Measurements from ENCODE around the gene XRCC4. TPM values are rescaled to one million over a fixed set of nuclear protein-coding genes. Genes with fewer than 3 reads are reported as not detected.

Gene XRCC4
- total and polyA plus RNA-seq, 2 of the 8 experiments (the other 6 are each of a cell fraction or from before 2014, with no cell fraction given): 3.0 to 8.3 TPM

GRCh38 chr5:83076742-83077661 lies at the start of gene XRCC4, which contains the start of gene TMEM167A (continued):
- no peak for TF ChIP-seq RNF2 (IDR thresholded peaks at IDR 0.05; ENCODE audit: borderline replicate concordance, low read depth, low read length, missing control alignments, poor library complexity, severe bottlenecking)
- TF ChIP-seq SAP30 (IDR thresholded peaks at IDR 0.05; ENCODE audit: insufficient read depth, insufficient replicate concordance, low read length): peak; percentile 63
- 0 out of 2 replicates have a peak, but pooled peaks have one; percentile 2 for TF ChIP-seq ATF2 (IDR thresholded peaks at IDR 0.05; ENCODE audit: low read length)
- TF ChIP-seq CEBPB (IDR thresholded peaks at IDR 0.05; ENCODE audit: low read depth, low read length): peak; percentile 75
- TF ChIP-seq RBBP5 (IDR thresholded peaks at IDR 0.05; ENCODE audit: borderline replicate concordance, low read depth, low read length): peak; percentile 44; the same call in 1 of the 2 replicates
- no peak for TF ChIP-seq SRF (IDR thresholded peaks at IDR 0.05; ENCODE audit: low read depth, low read length)
- no peak for TF ChIP-seq HDAC6 (IDR thresholded peaks at IDR 0.05; ENCODE audit: low read depth, low read length)
- TF ChIP-seq YY1 (IDR thresholded peaks at IDR 0.05; ENCODE audit: low read depth, low read length): no peak
- TF ChIP-seq GABPA (IDR thresholded peaks at IDR 0.05; ENCODE audit: borderline replicate concordance, insufficient read depth, low read length): peak; percentile 87; the same call in 1 of the 2 replicates
- no peak for TF ChIP-seq TCF12 (IDR thresholded peaks at IDR 0.05; ENCODE audit: low read depth, low read length)
- peak; percentile 10; the same call in 1 of the 2 replicates for TF ChIP-seq CHD2 (IDR thresholded peaks at IDR 0.05; ENCODE audit: low read length)
- TF ChIP-seq CBX5 (IDR thresholded peaks at IDR 0.05; ENCODE audit: low read depth, low read length): no peak
- no peak for TF ChIP-seq RAD21 (IDR thresholded peaks at IDR 0.05 in 1 of 2, conservative IDR thresholded peaks at IDR 0.05 in 1 of 2; ENCODE audit: low read depth in 2 of 2, low read length in 2 of 2)
- TF ChIP-seq ASH2L (IDR thresholded peaks at IDR 0.05; ENCODE audit: low read length): peak; percentile 33
- TF ChIP-seq E2F6 (IDR thresholded peaks at IDR 0.05): no peak
- no peak for TF ChIP-seq SIRT6 (IDR thresholded peaks at IDR 0.05; ENCODE audit: low read length)
- TF ChIP-seq BCL11A (IDR thresholded peaks at IDR 0.05; ENCODE audit: low read depth in 2 of 2, low read length in 2 of 2): no peak
- TF ChIP-seq SIX5 (IDR thresholded peaks at IDR 0.05; ENCODE audit: low read depth, low read length): no peak
- TF ChIP-seq JUND (IDR thresholded peaks at IDR 0.05; ENCODE audit: low read length): no peak
- TF ChIP-seq FOSL1 (IDR thresholded peaks at IDR 0.05; ENCODE audit: insufficient read depth, low read depth, low read length): no peak
- TF ChIP-seq EGR1 (IDR thresholded peaks at IDR 0.05; ENCODE audit: borderline replicate concordance, low read depth, low read length): no peak; the same call in 1 of the 2 replicates
